ENCODE results near the gene ZIC2.

Gene ZIC2

DNA sequence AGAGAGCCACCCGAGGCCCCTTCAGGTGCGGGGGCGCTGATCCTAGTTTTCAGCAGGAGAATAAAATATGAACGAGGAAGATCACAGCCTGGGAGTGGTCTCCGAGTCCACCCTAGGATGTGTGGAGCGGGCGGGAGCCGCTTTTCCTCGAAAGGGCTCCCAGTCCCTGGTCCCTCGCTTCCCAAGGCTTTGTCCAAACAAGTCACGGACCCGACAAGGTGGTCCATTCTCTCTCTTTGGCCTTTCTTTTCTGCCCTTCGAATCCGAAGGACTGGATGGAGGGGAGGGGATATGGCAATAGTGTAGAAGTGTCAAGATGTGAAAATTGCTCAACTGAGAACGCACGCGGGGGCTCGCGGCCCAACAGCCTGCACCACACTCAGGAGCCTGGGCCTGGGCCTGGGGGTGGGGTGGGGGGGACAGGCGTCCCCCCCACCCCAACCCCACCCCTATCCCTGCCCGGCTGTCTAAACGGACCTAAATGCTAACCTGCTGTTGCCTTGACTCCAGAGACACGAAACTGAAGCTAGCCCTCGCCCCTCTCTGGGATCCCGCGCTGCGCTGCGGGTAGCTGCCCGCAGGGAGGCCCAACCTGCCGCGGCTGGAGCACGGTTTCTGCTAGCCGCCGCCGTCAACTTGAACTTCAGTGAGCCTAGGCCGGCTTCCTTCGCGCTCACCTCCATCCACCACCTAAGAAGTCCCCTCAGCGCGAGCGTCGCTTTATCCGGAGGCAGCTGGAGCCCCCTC, 7.1 kb downstream of the ZIC2 start:
- peak overlapping the region; percentile 85 for H3K56ac ChIP-seq (ENCODE audit: low read length)
- peak overlapping the region; percentile 31 for H2BK120ac ChIP-seq (ENCODE audit: low read depth, low read length)
- no peak overlapping the region for H2BK5ac ChIP-seq (ENCODE audit: low read length)
- H3K23ac ChIP-seq (ENCODE audit: low read length) = peak overlapping the region; percentile 32
- H3K18ac ChIP-seq (ENCODE audit: low read length) = peak overlapping the region; percentile 54
- H3K9ac ChIP-seq (ENCODE audit: low read length) = peak overlapping the region; percentile 69
- peaks cover 1% of the 10 kb centered on the region for H3K36me3 ChIP-seq (ENCODE audit: control insufficient read depth, insufficient read depth, low read length)
- peaks cover 12% of the 10 kb centered on the region for H3K4me1 ChIP-seq (ENCODE audit: control insufficient read depth, low read depth, low read length)
- peak overlapping the region; percentile 81 for H3K27ac ChIP-seq (ENCODE audit: low read depth, low read length)
- WGBS (ENCODE audit: extremely low coverage, insufficient coverage, low lambda C conversion rate) = no CpG with 5 or more reads among the region's 43 CpGs
- H2BK15ac ChIP-seq (replicated peaks; ENCODE audit: low read depth) = peak overlapping the region; percentile 37
- no peak overlapping the region for H4K5ac ChIP-seq (ENCODE audit: low read length)
- DNase-seq = peak; percentile 77
- H3K27me3 ChIP-seq (ENCODE audit: insufficient read depth, low read length, poor library complexity) = no peaks in the 10 kb centered on the region
- H3K79me1 ChIP-seq (ENCODE audit: low read length) = no peaks in the 10 kb centered on the region
- peaks cover 21% of the 10 kb centered on the region for H3K79me2 ChIP-seq (ENCODE audit: control insufficient read depth, insufficient read depth, low read length)
- H2AK5ac ChIP-seq (ENCODE audit: low read length) = no peak overlapping the region
- peak overlapping the region; percentile 59 for H4K8ac ChIP-seq (ENCODE audit: low read depth, low read length)
- H3K4me2 ChIP-seq (ENCODE audit: low read length) = peak overlapping the region; percentile 44
- H3K4me3 ChIP-seq (ENCODE audit: low read length) = no peak overlapping the region
- peak overlapping the region; percentile 39 for H3K4ac ChIP-seq (ENCODE audit: low read depth, low read length)

GRCh38 chr13:99989276-99990125, 7.9 kb downstream of the ZIC2 start:
- Histone ChIP-seq H3K27ac (ENCODE audit: low read depth, low read length) (peak overlapping the region; percentile 63), H3K4me3 (ENCODE audit: low read length) (no peak overlapping the region), H2BK5ac (ENCODE audit: low read length) (peak overlapping the region; percentile 51), H4K8ac (ENCODE audit: low read depth, low read length) (peak overlapping the region; percentile 59), H3K79me2 (ENCODE audit: control insufficient read depth, insufficient read depth, low read length) (peaks cover 13% of the 10 kb centered on the region), H3K36me3 (ENCODE audit: control insufficient read depth, insufficient read depth, low read length) (peaks cover under 1% of the 10 kb centered on the region), H4K5ac (ENCODE audit: low read length) (no peak overlapping the region), H3K18ac (ENCODE audit: low read length) (peak overlapping the region; percentile 54), H3K23ac (ENCODE audit: low read length) (no peak overlapping the region), H2BK15ac (replicated peaks; ENCODE audit: low read depth) (no peak overlapping the region), H2AK5ac (ENCODE audit: low read length) (no peak overlapping the region), H3K4me2 (ENCODE audit: low read length) (peak overlapping the region; percentile 44), H3K56ac (ENCODE audit: low read length) (peak overlapping the region; percentile 85), H3K9ac (ENCODE audit: low read length) (peak overlapping the region; percentile 69), H3K27me3 (ENCODE audit: insufficient read depth, low read length, poor library complexity) (no peaks in the 10 kb centered on the region), H3K4ac (ENCODE audit: low read depth, low read length) (peak overlapping the region; percentile 39), H2BK120ac (ENCODE audit: low read depth, low read length) (peak overlapping the region; percentile 15), H3K4me1 (ENCODE audit: control insufficient read depth, low read depth, low read length) (peaks cover 13% of the 10 kb centered on the region), H3K79me1 (ENCODE audit: low read length) (no peaks in the 10 kb centered on the region)
- DNase-seq = peak; percentile 74
- WGBS (ENCODE audit: extremely low coverage, insufficient coverage, low lambda C conversion rate) = no CpG with 5 or more reads among the region's 42 CpGs

- no peak overlapping the region for H2BK15ac ChIP-seq (replicated peaks; ENCODE audit: low read depth)
These were observed 8.8 kb downstream of the ZIC2 start for GRCh38 chr13:99990126-99990977.

GRCh38 chr13:99991013-99991827, 9.6 kb downstream of the ZIC2 start:
- H4K8ac ChIP-seq (ENCODE audit: low read depth, low read length) = no peak overlapping the region
- peak overlapping the region; percentile 89 for H3K56ac ChIP-seq (ENCODE audit: low read length)
- no peak overlapping the region for H2BK15ac ChIP-seq (replicated peaks; ENCODE audit: low read depth)
- H3K4me2 ChIP-seq (ENCODE audit: low read length) = peak overlapping the region; percentile 39
- H3K79me2 ChIP-seq (ENCODE audit: control insufficient read depth, insufficient read depth, low read length) = peaks cover under 1% of the 10 kb centered on the region
- peak overlapping the region; percentile 91 for H3K18ac ChIP-seq (ENCODE audit: low read length)
- H3K79me1 ChIP-seq (ENCODE audit: low read length) = no peaks in the 10 kb centered on the region
- H3K27ac ChIP-seq (ENCODE audit: low read depth, low read length) = peak overlapping the region; percentile 58
- peak overlapping the region; percentile 25 for H3K23ac ChIP-seq (ENCODE audit: low read length)
- DNase-seq = peak; percentile 81
- H3K4me3 ChIP-seq (ENCODE audit: low read length) = no peak overlapping the region
- peak overlapping the region; percentile 25 for H3K4ac ChIP-seq (ENCODE audit: low read depth, low read length)
- no peaks in the 10 kb centered on the region for H3K27me3 ChIP-seq (ENCODE audit: insufficient read depth, low read length, poor library complexity)
- peak overlapping the region; percentile 22 for H2BK120ac ChIP-seq (ENCODE audit: low read depth, low read length)
- H3K36me3 ChIP-seq (ENCODE audit: control insufficient read depth, insufficient read depth, low read length) = no peaks in the 10 kb centered on the region
- no CpG with 5 or more reads among the region's 35 CpGs for WGBS (ENCODE audit: extremely low coverage, insufficient coverage, low lambda C conversion rate)
- H4K5ac ChIP-seq (ENCODE audit: low read length) = no peak overlapping the region
- H2BK5ac ChIP-seq (ENCODE audit: low read length) = peak overlapping the region; percentile 64
- peaks cover 16% of the 10 kb centered on the region for H3K4me1 ChIP-seq (ENCODE audit: control insufficient read depth, low read depth, low read length)
- H2AK5ac ChIP-seq (ENCODE audit: low read length) = no peak overlapping the region
- peak overlapping the region; percentile 64 for H3K9ac ChIP-seq (ENCODE audit: low read length)

More at GRCh38 chr13:99990126-99990977, 8.8 kb downstream of the ZIC2 start:
- H3K27me3 ChIP-seq (ENCODE audit: insufficient read depth, low read length, poor library complexity) = no peaks in the 10 kb centered on the region
- no peaks in the 10 kb centered on the region for H3K79me1 ChIP-seq (ENCODE audit: low read length)
- H3K23ac ChIP-seq (ENCODE audit: low read length) = peak overlapping the region; percentile 7
- peak overlapping the region; percentile 0 for H3K27ac ChIP-seq (ENCODE audit: low read depth, low read length)
- H3K18ac ChIP-seq (ENCODE audit: low read length) = peak overlapping the region; percentile 20
- no peak overlapping the region for H4K8ac ChIP-seq (ENCODE audit: low read depth, low read length)
- peak overlapping the region; percentile 39 for H3K4me2 ChIP-seq (ENCODE audit: low read length)
- H3K79me2 ChIP-seq (ENCODE audit: control insufficient read depth, insufficient read depth, low read length) = peaks cover 6% of the 10 kb centered on the region
- H3K4me1 ChIP-seq (ENCODE audit: control insufficient read depth, low read depth, low read length) = peaks cover 14% of the 10 kb centered on the region
- no peak overlapping the region for H4K5ac ChIP-seq (ENCODE audit: low read length)
- no peaks in the 10 kb centered on the region for H3K36me3 ChIP-seq (ENCODE audit: control insufficient read depth, insufficient read depth, low read length)
- H3K56ac ChIP-seq (ENCODE audit: low read length) = peak overlapping the region; percentile 89
- peak overlapping the region; percentile 41 for H2BK5ac ChIP-seq (ENCODE audit: low read length)
- H3K9ac ChIP-seq (ENCODE audit: low read length) = peak overlapping the region; percentile 69
- WGBS (ENCODE audit: extremely low coverage, insufficient coverage, low lambda C conversion rate) = no CpG with 5 or more reads among the region's 42 CpGs
- H3K4me3 ChIP-seq (ENCODE audit: low read length) = no peak overlapping the region
- H2AK5ac ChIP-seq (ENCODE audit: low read length) = no peak overlapping the region
- no peak overlapping the region for H3K4ac ChIP-seq (ENCODE audit: low read depth, low read length)
- peak overlapping the region; percentile 15 for H2BK120ac ChIP-seq (ENCODE audit: low read depth, low read length)
- peak; percentile 88 for DNase-seq
